ENCODE data around the gene PRAF2. TPM values are rescaled to one million over a fixed set of nuclear protein-coding genes. Genes with fewer than 3 reads are reported as not detected.

The PRAF2 gene
- total and polyA plus RNA-seq, 9 of the 15 experiments (the other 6 are each of a cell fraction or from before 2014, with no cell fraction given) = 0.24 to 5.7 (median 2.0) TPM

DNA sequence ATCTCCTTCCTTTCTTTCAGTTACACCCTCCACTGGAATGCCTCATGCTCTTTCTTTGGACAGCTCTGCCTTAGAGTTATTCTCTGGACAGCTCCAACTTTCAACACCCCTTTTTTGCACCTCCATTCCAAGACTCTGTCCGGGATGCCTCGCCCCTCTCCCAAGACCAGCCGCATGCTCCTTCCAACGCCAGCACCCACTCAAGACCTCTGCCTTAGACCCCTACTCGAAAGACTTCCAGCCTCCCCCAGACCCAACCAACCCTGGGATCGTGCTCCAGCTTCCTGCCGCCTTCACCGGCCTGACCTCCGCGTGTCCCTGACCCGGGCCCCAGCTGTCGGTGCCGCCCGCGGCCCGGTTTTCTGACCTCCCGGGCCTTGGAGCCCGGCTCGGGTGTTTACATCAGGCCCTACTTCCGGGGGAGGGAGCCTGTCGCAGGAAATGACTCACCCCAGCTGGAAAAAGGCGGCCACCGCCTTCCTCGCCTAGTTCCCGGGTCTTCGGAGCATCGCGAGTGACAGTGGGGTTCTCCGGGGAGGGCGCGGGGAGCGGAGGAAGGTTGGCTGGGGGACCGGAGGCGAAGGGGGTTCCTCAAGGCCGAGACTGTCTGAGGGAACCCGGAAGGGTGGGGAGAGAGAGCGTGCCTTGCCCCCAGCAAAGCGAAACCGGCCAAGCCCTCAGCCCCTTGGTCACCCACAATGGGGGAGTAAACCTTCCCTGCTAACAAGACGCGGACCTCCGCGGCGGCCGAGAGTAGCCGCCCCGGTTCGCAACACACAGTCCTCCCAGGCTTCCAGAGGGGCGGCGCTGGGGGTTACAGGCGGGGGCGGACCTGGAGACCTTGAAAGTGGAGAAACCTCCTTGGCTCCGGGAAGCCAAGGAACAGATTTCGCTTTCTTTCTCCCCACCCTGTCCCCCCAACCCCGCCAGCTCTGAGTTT lies 6.0 kb upstream of the PRAF2 start, which contains the start of gene WDR45 (continued):
- TF ChIP-seq, protein P1, sequence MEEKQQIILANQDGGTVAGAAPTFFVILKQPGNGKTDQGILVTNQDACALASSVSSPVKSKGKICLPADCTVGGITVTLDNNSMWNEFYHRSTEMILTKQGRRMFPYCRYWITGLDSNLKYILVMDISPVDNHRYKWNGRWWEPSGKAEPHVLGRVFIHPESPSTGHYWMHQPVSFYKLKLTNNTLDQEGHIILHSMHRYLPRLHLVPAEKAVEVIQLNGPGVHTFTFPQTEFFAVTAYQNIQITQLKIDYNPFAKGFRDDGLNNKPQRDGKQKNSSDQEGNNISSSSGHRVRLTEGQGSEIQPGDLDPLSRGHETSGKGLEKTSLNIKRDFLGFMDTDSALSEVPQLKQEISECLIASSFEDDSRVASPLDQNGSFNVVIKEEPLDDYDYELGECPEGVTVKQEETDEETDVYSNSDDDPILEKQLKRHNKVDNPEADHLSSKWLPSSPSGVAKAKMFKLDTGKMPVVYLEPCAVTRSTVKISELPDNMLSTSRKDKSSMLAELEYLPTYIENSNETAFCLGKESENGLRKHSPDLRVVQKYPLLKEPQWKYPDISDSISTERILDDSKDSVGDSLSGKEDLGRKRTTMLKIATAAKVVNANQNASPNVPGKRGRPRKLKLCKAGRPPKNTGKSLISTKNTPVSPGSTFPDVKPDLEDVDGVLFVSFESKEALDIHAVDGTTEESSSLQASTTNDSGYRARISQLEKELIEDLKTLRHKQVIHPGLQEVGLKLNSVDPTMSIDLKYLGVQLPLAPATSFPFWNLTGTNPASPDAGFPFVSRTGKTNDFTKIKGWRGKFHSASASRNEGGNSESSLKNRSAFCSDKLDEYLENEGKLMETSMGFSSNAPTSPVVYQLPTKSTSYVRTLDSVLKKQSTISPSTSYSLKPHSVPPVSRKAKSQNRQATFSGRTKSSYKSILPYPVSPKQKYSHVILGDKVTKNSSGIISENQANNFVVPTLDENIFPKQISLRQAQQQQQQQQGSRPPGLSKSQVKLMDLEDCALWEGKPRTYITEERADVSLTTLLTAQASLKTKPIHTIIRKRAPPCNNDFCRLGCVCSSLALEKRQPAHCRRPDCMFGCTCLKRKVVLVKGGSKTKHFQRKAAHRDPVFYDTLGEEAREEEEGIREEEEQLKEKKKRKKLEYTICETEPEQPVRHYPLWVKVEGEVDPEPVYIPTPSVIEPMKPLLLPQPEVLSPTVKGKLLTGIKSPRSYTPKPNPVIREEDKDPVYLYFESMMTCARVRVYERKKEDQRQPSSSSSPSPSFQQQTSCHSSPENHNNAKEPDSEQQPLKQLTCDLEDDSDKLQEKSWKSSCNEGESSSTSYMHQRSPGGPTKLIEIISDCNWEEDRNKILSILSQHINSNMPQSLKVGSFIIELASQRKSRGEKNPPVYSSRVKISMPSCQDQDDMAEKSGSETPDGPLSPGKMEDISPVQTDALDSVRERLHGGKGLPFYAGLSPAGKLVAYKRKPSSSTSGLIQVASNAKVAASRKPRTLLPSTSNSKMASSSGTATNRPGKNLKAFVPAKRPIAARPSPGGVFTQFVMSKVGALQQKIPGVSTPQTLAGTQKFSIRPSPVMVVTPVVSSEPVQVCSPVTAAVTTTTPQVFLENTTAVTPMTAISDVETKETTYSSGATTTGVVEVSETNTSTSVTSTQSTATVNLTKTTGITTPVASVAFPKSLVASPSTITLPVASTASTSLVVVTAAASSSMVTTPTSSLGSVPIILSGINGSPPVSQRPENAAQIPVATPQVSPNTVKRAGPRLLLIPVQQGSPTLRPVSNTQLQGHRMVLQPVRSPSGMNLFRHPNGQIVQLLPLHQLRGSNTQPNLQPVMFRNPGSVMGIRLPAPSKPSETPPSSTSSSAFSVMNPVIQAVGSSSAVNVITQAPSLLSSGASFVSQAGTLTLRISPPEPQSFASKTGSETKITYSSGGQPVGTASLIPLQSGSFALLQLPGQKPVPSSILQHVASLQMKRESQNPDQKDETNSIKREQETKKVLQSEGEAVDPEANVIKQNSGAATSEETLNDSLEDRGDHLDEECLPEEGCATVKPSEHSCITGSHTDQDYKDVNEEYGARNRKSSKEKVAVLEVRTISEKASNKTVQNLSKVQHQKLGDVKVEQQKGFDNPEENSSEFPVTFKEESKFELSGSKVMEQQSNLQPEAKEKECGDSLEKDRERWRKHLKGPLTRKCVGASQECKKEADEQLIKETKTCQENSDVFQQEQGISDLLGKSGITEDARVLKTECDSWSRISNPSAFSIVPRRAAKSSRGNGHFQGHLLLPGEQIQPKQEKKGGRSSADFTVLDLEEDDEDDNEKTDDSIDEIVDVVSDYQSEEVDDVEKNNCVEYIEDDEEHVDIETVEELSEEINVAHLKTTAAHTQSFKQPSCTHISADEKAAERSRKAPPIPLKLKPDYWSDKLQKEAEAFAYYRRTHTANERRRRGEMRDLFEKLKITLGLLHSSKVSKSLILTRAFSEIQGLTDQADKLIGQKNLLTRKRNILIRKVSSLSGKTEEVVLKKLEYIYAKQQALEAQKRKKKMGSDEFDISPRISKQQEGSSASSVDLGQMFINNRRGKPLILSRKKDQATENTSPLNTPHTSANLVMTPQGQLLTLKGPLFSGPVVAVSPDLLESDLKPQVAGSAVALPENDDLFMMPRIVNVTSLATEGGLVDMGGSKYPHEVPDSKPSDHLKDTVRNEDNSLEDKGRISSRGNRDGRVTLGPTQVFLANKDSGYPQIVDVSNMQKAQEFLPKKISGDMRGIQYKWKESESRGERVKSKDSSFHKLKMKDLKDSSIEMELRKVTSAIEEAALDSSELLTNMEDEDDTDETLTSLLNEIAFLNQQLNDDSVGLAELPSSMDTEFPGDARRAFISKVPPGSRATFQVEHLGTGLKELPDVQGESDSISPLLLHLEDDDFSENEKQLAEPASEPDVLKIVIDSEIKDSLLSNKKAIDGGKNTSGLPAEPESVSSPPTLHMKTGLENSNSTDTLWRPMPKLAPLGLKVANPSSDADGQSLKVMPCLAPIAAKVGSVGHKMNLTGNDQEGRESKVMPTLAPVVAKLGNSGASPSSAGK (IDR thresholded peaks at IDR 0.05) = peak; percentile 92
- peak; percentile 70 to 95; a peak in 3 of 4 replicates for TF ChIP-seq SIN3A (IDR thresholded peaks at IDR 0.05; ENCODE audit: borderline replicate concordance in 2 of 2, control insufficient read depth in 1 of 2, low read depth in 2 of 2, low read length in 2 of 2)
- TF ChIP-seq FOXA3 (CRISPR knock-in tag; conservative IDR thresholded peaks at IDR 0.05 in 1 of 2, IDR thresholded peaks at IDR 0.05 in 1 of 2) = peak; percentile 24 to 86; a peak in 2 of 4 replicates
- no peak for TF ChIP-seq MAFF (IDR thresholded peaks at IDR 0.05; ENCODE audit: low read length)
- TF ChIP-seq, protein P2, sequence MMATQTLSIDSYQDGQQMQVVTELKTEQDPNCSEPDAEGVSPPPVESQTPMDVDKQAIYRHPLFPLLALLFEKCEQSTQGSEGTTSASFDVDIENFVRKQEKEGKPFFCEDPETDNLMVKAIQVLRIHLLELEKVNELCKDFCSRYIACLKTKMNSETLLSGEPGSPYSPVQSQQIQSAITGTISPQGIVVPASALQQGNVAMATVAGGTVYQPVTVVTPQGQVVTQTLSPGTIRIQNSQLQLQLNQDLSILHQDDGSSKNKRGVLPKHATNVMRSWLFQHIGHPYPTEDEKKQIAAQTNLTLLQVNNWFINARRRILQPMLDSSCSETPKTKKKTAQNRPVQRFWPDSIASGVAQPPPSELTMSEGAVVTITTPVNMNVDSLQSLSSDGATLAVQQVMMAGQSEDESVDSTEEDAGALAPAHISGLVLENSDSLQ (IDR thresholded peaks at IDR 0.05) = peak; percentile 62
- no peak; the same call in 1 of the 2 replicates for TF ChIP-seq EHMT2 (IDR thresholded peaks at IDR 0.05)
- TF ChIP-seq, protein P3, sequence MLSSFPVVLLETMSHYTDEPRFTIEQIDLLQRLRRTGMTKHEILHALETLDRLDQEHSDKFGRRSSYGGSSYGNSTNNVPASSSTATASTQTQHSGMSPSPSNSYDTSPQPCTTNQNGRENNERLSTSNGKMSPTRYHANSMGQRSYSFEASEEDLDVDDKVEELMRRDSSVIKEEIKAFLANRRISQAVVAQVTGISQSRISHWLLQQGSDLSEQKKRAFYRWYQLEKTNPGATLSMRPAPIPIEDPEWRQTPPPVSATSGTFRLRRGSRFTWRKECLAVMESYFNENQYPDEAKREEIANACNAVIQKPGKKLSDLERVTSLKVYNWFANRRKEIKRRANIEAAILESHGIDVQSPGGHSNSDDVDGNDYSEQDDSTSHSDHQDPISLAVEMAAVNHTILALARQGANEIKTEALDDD (IDR thresholded peaks at IDR 0.05) = no peak
- TF ChIP-seq, protein P4, sequence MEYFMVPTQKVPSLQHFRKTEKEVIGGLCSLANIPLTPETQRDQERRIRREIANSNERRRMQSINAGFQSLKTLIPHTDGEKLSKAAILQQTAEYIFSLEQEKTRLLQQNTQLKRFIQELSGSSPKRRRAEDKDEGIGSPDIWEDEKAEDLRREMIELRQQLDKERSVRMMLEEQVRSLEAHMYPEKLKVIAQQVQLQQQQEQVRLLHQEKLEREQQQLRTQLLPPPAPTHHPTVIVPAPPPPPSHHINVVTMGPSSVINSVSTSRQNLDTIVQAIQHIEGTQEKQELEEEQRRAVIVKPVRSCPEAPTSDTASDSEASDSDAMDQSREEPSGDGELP (CRISPR knock-in tag; IDR thresholded peaks at IDR 0.05; ENCODE audit: borderline replicate concordance) = peak; percentile 100
- peak; percentile 33 for TF ChIP-seq FIP1L1 (IDR thresholded peaks at IDR 0.05; ENCODE audit: low read depth, low read length, poor library complexity, severe bottlenecking)
- no peak for TF ChIP-seq PTRF (tag; IDR thresholded peaks at IDR 0.05)
